Measurements from ENCODE around the gene ANKRD24. TPM values are rescaled to one million over a fixed set of nuclear protein-coding genes. Genes with fewer than 3 reads are reported as not detected.

ANKRD24 gene
- total and polyA plus RNA-seq, 2 donors (not counting 3 experiments of a cell fraction or from before 2014, with no cell fraction given) = 0.07 to 0.27 TPM

DNA sequence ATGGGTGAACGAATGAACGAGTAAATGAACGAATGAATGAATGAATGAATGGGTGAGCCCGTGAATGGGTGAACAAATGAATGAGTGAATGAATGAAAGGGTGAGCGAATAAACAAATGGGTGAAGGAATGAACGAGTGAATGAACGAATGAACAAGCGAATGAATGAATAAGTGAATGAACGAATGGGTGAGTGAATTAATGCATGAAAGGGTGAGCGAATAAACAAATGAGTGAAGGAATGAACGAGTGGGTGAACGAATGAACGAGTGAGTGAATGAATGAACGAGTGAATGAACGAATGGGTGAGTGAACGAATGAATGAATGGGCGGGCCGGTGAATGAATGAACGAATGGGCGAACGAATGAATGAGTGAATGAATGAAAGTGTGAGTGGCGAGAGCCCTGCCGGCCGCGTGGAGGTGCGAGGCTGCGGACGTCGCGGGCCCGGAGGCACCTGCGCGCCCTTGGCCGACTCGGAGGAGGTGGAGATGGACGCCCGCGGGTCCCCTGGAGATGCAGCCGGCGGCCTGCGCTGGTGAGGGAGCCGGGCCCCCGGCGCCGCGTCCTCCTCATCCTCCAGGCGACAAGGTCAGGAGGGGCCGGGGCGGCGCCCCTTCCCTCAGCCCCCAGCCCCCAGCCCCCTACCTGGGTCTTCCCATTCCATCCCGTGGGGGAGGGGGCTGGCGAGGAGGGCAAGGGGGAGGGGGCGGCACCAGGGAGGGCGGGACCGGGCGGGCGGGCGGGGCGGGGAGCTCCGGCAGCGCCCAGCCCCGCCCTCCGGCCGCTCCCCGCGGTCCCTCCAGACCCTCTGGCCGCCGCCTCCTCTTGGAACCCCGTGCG is 15.4 kb downstream of the ANKRD24 start:
- no peak overlapping the region for H3K4me3 ChIP-seq (replicated peaks in 1 of 3; ENCODE audit: insufficient read depth in 1 of 3, low read depth in 1 of 3, low read length in 3 of 3)
- no peak overlapping the region for H2AFZ ChIP-seq (ENCODE audit: low read depth, low read length)
- FAIRE-seq (no peak), DNase-seq (ENCODE audit: low read depth, low spot score) (no peak)
- CTCF ChIA-PET = interaction anchor here (1.2 kb wide), 1 partner anchor 58 kb away, joined by 6 read pairs; no protein-coding TSS in a partner anchor
- H3K4me1 ChIP-seq (ENCODE audit: control insufficient read depth, extremely low read depth, insufficient read depth, low read length) = no peaks in the 10 kb centered on the region
- no peaks in the 10 kb centered on the region for H3K36me3 ChIP-seq (ENCODE audit: control insufficient read depth in 2 of 2, extremely low read depth in 1 of 2, insufficient read depth in 2 of 2, low read length in 2 of 2)
- intact Hi-C loops (cut with micrococcal nuclease) = no loop called here
- H4K20me1 ChIP-seq (replicated peaks; ENCODE audit: control insufficient read depth, extremely low read depth, insufficient read depth, low read length) = no peaks in the 10 kb centered on the region
- TF ChIP-seq POLR2A (IDR thresholded peaks at IDR 0.05; ENCODE audit: low read depth, low read length) (no peak), GATA2 (IDR thresholded peaks at IDR 0.05; ENCODE audit: insufficient read depth, insufficient read length, low read depth, low read length) (no peak), EZH2 (IDR thresholded peaks at IDR 0.05; ENCODE audit: borderline replicate concordance, low read depth, low read length, severe bottlenecking) (peak; percentile 46)
- H3K79me2 ChIP-seq (ENCODE audit: control insufficient read depth, insufficient read depth, low read length) = no peaks in the 10 kb centered on the region
- BruUV-seq (replicated peaks) = no TSS peak
- H3K9me3 ChIP-seq (replicated peaks; ENCODE audit: control insufficient read depth, insufficient read depth, low read length) = no peaks in the 10 kb centered on the region
- peaks cover 8 to 12% of the 10 kb centered on the region in 2 experiments for H3K27me3 ChIP-seq (ENCODE audit: control insufficient read depth in 2 of 2, insufficient read depth in 2 of 2, low read length in 2 of 2)
- H3K4me2 ChIP-seq (ENCODE audit: insufficient read depth, low read length) = no peak overlapping the region
- no peaks in the 10 kb centered on the region for H3K9me1 ChIP-seq (replicated peaks; ENCODE audit: control insufficient read depth, extremely low read depth, insufficient read depth, low read length)
- H3K9ac ChIP-seq (replicated peaks; ENCODE audit: extremely low read depth, insufficient read depth, low read length) = no peak overlapping the region
- dilution Hi-C loops (cut with MboI; ENCODE audit: extremely low pct_ligation_motif_present, low sequenced_read_pairs) = no loop called here
- H3K27ac ChIP-seq (ENCODE audit: insufficient read depth, low read depth, low read length) = no peak overlapping the region
- POLR2A ChIA-PET = no interaction called here

DNA sequence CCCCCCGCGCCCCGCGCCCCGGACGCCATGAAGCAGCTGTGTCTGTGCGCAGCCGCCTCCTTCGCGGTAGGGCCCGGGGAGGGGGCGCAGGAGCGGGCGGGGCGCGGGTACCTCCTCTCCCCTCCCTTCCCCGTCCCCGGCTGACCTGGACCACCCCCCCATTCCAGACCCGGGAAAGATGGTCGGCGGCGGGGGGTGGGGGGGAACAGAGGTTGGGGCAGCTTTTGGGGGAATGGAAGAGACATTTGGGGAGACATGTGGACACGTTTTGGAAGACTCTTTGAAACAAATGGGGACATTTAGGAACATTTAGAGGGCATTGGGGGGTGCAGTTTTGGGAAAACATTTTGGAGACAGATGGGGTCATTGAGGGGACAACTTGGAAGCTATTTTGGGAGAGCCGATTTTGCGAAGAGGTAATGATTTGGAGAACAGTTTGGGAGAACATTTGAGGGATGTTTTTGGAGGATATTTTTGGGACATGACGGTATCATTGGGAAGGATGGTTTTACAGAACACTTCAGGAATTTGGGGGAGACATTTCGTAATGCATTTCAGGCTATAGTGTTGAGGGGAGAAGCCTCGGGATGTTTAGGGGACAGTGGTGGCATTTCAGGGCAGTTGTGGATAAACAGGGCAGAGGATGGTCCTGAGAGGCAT is 16.1 kb downstream of the ANKRD24 start:
- CTCF ChIA-PET = interaction anchor here (1.2 kb wide), 1 partner anchor 59 kb away, joined by 6 read pairs; no protein-coding TSS in a partner anchor
- H3K9me1 ChIP-seq (replicated peaks; ENCODE audit: control insufficient read depth, extremely low read depth, insufficient read depth, low read length) = no peaks in the 10 kb centered on the region
- dilution Hi-C loops (cut with MboI; ENCODE audit: extremely low pct_ligation_motif_present, low sequenced_read_pairs) = no loop called here

More for the DNA sequence above, 16.1 kb downstream of the ANKRD24 start:
- Histone ChIP-seq H3K79me2 (ENCODE audit: control insufficient read depth, insufficient read depth, low read length) (no peaks in the 10 kb centered on the region), H3K27ac (ENCODE audit: insufficient read depth, low read depth, low read length) (no peak overlapping the region), H3K9ac (replicated peaks; ENCODE audit: extremely low read depth, insufficient read depth, low read length) (no peak overlapping the region), H3K9me3 (replicated peaks; ENCODE audit: control insufficient read depth, insufficient read depth, low read length) (no peaks in the 10 kb centered on the region), H3K27me3 (ENCODE audit: control insufficient read depth in 2 of 2, insufficient read depth in 2 of 2, low read length in 2 of 2) (peaks cover 8 to 12% of the 10 kb centered on the region in 2 experiments), H3K36me3 (ENCODE audit: control insufficient read depth in 2 of 2, extremely low read depth in 1 of 2, insufficient read depth in 2 of 2, low read length in 2 of 2) (no peaks in the 10 kb centered on the region), H3K4me1 (ENCODE audit: control insufficient read depth, extremely low read depth, insufficient read depth, low read length) (no peaks in the 10 kb centered on the region), H4K20me1 (replicated peaks; ENCODE audit: control insufficient read depth, extremely low read depth, insufficient read depth, low read length) (no peaks in the 10 kb centered on the region), H2AFZ (ENCODE audit: low read depth, low read length) (no peak overlapping the region), H3K4me2 (ENCODE audit: insufficient read depth, low read length) (no peak overlapping the region), H3K4me3 (replicated peaks in 1 of 3; ENCODE audit: insufficient read depth in 1 of 3, low read depth in 1 of 3, low read length in 3 of 3) (no peak overlapping the region)
- POLR2A ChIA-PET = no interaction called here
- DNase-seq (ENCODE audit: low read depth, low spot score) (no peak), FAIRE-seq (no peak)
- no peak for TF ChIP-seq FOS (IDR thresholded peaks at IDR 0.05; ENCODE audit: borderline replicate concordance, insufficient read depth, low read length)
- TF ChIP-seq JUN (IDR thresholded peaks at IDR 0.05; ENCODE audit: borderline replicate concordance, insufficient read depth, insufficient read length, low read depth) = no peak
- no peak for TF ChIP-seq EZH2 (IDR thresholded peaks at IDR 0.05; ENCODE audit: borderline replicate concordance, low read depth, low read length, severe bottlenecking)
- TF ChIP-seq, protein P1, sequence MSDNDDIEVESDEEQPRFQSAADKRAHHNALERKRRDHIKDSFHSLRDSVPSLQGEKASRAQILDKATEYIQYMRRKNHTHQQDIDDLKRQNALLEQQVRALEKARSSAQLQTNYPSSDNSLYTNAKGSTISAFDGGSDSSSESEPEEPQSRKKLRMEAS (IDR thresholded peaks at IDR 0.05; ENCODE audit: insufficient read depth, insufficient read length) = no peak
- TF ChIP-seq GATA2 (IDR thresholded peaks at IDR 0.05; ENCODE audit: insufficient read depth, insufficient read length, low read depth, low read length) = no peak
- TF ChIP-seq POLR2A (IDR thresholded peaks at IDR 0.05; ENCODE audit: low read depth, low read length) = no peak
- TF ChIP-seq, protein P2, sequence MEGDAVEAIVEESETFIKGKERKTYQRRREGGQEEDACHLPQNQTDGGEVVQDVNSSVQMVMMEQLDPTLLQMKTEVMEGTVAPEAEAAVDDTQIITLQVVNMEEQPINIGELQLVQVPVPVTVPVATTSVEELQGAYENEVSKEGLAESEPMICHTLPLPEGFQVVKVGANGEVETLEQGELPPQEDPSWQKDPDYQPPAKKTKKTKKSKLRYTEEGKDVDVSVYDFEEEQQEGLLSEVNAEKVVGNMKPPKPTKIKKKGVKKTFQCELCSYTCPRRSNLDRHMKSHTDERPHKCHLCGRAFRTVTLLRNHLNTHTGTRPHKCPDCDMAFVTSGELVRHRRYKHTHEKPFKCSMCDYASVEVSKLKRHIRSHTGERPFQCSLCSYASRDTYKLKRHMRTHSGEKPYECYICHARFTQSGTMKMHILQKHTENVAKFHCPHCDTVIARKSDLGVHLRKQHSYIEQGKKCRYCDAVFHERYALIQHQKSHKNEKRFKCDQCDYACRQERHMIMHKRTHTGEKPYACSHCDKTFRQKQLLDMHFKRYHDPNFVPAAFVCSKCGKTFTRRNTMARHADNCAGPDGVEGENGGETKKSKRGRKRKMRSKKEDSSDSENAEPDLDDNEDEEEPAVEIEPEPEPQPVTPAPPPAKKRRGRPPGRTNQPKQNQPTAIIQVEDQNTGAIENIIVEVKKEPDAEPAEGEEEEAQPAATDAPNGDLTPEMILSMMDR (IDR thresholded peaks at IDR 0.05; ENCODE audit: extremely low read depth in 1 of 2, insufficient read depth in 1 of 2, low read depth in 1 of 2, low read length in 2 of 2) = no peak
- TF ChIP-seq MYC (IDR thresholded peaks at IDR 0.05; ENCODE audit: low read depth, low read length) = no peak
- no peak for TF ChIP-seq POLR2AphosphoS5 (IDR thresholded peaks at IDR 0.05; ENCODE audit: insufficient read depth, low read depth, low read length)
- intact Hi-C loops (cut with micrococcal nuclease) = no loop called here
- BruUV-seq (replicated peaks) = no TSS peak
